MCF 10A (cell line): Measurements from ENCODE around the gene CRB2. TPM values are rescaled to one million over a fixed set of nuclear protein-coding genes. Genes with fewer than 3 reads are reported as not detected.

Experiments used
- BruUV-seq: library from RNA; stranded (reverse); fragments of 400-500 nt; replicated peaks from 2 replicates; lab custom pipeline; 2021; lab: Mats Ljungman, UMichigan
- CTCF ChIA-PET: fragments of 300-600 bp; sonication (Branson Sonifier 250); formaldehyde crosslinking; extraction: SDS; loops from one replicate; lab custom pipeline; 2021; ENCODE audit warnings: antibody characterized with exemption, inconsistent platforms; lab: Yijun Ruan, JAX
- POLR2A ChIA-PET: fragments of 300-600, 350-650 bp; sonication (Branson Sonifier 250); formaldehyde crosslinking; extraction: SDS; loops from one replicate; lab custom pipeline; 2020; ENCODE audit warnings: antibody characterized with exemption, inconsistent platforms; lab: Yijun Ruan, JAX
- DNase-seq: peaks from one replicate; pipeline ENCODE4 v3.0.0-alpha.2; 2018; ENCODE audit not compliant: unreplicated experiment
- H3K27ac Mint-ChIP-seq: one replicate; pipeline ENCODE4 v1.8.0; 2022; ENCODE audit warnings: mild to moderate bottlenecking, low read depth, mixed read lengths; ENCODE audit not compliant: unreplicated experiment
- H3K27me3 Mint-ChIP-seq: one replicate; pipeline ENCODE4 v1.8.0; 2022; ENCODE audit warnings: mixed read lengths; ENCODE audit not compliant: insufficient read depth, unreplicated experiment
- H3K36me3 Mint-ChIP-seq: one replicate; pipeline ENCODE4 v1.8.0; 2022; ENCODE audit warnings: mild to moderate bottlenecking, moderate library complexity, mixed read lengths; ENCODE audit not compliant: insufficient read depth, unreplicated experiment
- H3K4me1 Mint-ChIP-seq: one replicate; pipeline ENCODE4 v1.8.0; 2022; ENCODE audit warnings: mixed read lengths; ENCODE audit not compliant: insufficient read depth, unreplicated experiment
- H3K4me3 Mint-ChIP-seq: one replicate; pipeline ENCODE4 v1.8.0; 2022; ENCODE audit warnings: mild to moderate bottlenecking, moderate library complexity, mixed read lengths; ENCODE audit not compliant: unreplicated experiment
- H3K9me3 Mint-ChIP-seq: one replicate; pipeline ENCODE4 v1.8.0; 2022; ENCODE audit warnings: mixed read lengths; ENCODE audit not compliant: unreplicated experiment
- intact Hi-C: fragments of 100-400 bp; cut with micrococcal nuclease; formaldehyde crosslinking; loops from 2 replicates; pipeline ENCODE4 v1.14.1; 2022
- total RNA-seq: library from RNA; stranded (reverse); gene quantifications from 2 replicates; pipeline ENCODE4 v1.2.3, GENCODE V29; 2022
- TF ChIP-seq, protein P1 (sequence below): fragments of 200-600 bp; IDR thresholded peaks from one replicate; pipeline ENCODE4 v1.8.0; 2022; ENCODE audit warnings: antibody characterized with exemption, mild to moderate bottlenecking; ENCODE audit not compliant: unreplicated experiment

CRB2 gene
- total RNA-seq, 1 experiment from 2014 or later: not detected

DNA sequence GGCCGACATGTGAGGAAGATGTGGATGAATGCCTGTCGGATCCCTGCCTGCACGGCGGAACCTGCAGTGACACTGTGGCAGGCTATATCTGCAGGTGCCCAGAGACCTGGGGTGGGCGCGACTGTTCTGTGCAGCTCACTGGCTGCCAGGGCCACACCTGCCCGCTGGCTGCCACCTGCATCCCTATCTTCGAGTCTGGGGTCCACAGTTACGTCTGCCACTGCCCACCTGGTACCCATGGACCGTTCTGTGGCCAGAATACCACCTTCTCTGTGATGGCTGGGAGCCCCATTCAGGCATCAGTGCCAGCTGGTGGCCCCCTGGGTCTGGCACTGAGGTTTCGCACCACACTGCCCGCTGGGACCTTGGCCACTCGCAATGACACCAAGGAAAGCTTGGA is 14.1 kb downstream of the CRB2 start:
- no peaks in the 10 kb centered on the region for H3K9me3 Mint-ChIP-seq
- BruUV-seq: no TSS peak
- POLR2A ChIA-PET: no interaction called here
- H3K27me3 Mint-ChIP-seq: peaks cover 24% of the 10 kb centered on the region
- no peaks in the 10 kb centered on the region for H3K4me1 Mint-ChIP-seq
- DNase-seq: no peak
- CTCF ChIA-PET: no interaction called here
- TF ChIP-seq, protein P1, sequence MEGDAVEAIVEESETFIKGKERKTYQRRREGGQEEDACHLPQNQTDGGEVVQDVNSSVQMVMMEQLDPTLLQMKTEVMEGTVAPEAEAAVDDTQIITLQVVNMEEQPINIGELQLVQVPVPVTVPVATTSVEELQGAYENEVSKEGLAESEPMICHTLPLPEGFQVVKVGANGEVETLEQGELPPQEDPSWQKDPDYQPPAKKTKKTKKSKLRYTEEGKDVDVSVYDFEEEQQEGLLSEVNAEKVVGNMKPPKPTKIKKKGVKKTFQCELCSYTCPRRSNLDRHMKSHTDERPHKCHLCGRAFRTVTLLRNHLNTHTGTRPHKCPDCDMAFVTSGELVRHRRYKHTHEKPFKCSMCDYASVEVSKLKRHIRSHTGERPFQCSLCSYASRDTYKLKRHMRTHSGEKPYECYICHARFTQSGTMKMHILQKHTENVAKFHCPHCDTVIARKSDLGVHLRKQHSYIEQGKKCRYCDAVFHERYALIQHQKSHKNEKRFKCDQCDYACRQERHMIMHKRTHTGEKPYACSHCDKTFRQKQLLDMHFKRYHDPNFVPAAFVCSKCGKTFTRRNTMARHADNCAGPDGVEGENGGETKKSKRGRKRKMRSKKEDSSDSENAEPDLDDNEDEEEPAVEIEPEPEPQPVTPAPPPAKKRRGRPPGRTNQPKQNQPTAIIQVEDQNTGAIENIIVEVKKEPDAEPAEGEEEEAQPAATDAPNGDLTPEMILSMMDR: no peak
- no peak overlapping the region for H3K4me3 Mint-ChIP-seq
- H3K27ac Mint-ChIP-seq: no peak overlapping the region
- intact Hi-C loops: no loop called here
- H3K36me3 Mint-ChIP-seq: peaks cover 8% of the 10 kb centered on the region

DNA sequence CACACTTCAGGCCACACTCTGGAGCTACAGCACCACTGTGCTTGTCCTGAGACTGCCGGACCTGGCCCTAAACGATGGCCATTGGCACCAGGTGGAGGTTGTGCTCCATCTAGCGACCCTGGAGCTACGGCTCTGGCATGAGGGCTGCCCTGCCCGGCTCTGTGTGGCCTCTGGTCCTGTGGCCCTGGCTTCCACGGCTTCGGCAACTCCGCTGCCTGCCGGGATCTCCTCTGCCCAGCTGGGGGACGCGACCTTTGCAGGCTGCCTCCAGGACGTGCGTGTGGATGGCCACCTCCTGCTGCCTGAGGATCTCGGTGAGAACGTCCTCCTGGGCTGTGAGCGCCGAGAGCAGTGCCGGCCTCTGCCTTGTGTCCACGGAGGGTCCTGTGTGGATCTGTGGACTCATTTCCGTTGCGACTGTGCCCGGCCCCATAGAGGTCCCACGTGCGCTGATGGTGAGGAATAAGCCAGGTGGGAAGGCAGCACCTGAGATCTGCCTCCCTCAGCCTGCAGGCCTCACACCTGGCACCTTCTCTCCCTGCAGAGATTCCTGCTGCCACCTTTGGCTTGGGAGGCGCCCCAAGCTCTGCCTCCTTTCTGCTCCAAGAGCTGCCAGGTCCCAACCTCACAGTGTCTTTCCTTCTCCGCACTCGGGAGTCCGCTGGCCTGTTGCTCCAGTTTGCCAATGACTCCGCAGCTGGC is 14.7 kb downstream of the CRB2 start:
- no peak for DNase-seq
- Mint-ChIP-seq H3K27ac (no peak overlapping the region), H3K9me3 (no peaks in the 10 kb centered on the region), H3K36me3 (peaks cover 8% of the 10 kb centered on the region), H3K27me3 (peaks cover 27% of the 10 kb centered on the region), H3K4me1 (no peaks in the 10 kb centered on the region), H3K4me3 (no peak overlapping the region)
- TF ChIP-seq, protein P1: no peak
- POLR2A ChIA-PET: no interaction called here
- intact Hi-C loops: no loop called here
- CTCF ChIA-PET: interaction anchor here (0.6 kb wide), 1 partner anchor 144 kb away, joined by 4 read pairs; no protein-coding TSS in a partner anchor
- BruUV-seq: no TSS peak

DNA sequence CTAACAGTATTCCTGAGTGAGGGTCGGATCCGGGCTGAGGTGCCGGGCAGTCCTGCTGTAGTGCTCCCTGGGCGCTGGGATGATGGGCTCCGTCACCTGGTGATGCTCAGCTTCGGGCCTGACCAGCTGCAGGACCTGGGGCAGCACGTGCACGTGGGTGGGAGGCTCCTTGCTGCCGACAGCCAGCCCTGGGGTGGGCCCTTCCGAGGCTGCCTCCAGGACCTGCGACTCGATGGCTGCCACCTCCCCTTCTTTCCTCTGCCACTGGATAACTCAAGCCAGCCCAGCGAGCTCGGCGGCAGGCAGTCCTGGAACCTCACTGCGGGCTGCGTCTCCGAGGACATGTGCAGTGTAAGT is 15.2 kb downstream of the CRB2 start:
- no peak overlapping the region for H3K4me3 Mint-ChIP-seq
- ChIA-PET POLR2A (no interaction called here), CTCF (interaction anchor here (0.6 kb wide), 1 partner anchor 145 kb away, joined by 4 read pairs; no protein-coding TSS in a partner anchor)
- H3K9me3 Mint-ChIP-seq: no peaks in the 10 kb centered on the region
- TF ChIP-seq, protein P1: no peak
- intact Hi-C loops: no loop called here
- DNase-seq: no peak
- no peak overlapping the region for H3K27ac Mint-ChIP-seq
- H3K36me3 Mint-ChIP-seq: peaks cover 8% of the 10 kb centered on the region
- H3K4me1 Mint-ChIP-seq: no peaks in the 10 kb centered on the region
- no TSS peak for BruUV-seq
- H3K27me3 Mint-ChIP-seq: peaks cover 27% of the 10 kb centered on the region

DNA sequence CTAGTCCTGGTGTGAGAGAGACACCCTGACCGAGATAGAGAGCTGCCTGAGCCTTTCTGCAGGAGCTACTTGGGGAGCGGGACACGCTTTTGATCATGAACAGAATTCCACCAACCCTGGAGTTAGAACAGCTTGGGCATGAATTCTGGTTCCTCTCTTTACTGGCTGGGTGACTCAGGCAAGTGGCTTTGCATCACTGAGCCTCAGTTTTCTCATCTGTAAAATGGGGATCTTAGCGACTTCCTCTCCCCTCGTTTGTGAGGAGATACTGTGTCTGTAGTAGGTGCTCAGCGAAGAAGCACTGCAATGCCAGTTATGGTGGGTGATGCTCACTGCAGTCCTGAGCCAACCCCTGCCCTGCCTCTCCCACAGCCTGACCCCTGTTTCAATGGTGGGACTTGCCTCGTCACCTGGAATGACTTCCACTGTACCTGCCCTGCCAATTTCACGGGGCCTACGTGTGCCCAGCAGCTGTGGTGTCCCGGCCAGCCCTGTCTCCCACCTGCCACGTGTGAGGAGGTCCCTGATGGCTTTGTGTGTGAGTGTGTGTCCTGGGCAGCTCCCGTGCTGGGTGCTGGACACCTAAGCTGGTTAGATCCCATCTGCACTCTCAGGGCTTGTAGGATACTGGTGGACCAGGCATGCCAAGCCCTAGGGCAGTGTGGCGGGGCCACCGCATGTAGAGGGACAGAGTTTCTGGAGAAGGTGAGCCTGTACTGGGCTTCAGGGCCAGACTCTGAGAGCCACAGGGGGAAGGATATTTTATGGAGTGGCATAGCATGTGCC is 16.0 kb downstream of the CRB2 start:
- Mint-ChIP-seq H3K36me3 (peaks cover 8% of the 10 kb centered on the region), H3K9me3 (no peaks in the 10 kb centered on the region), H3K4me1 (no peaks in the 10 kb centered on the region), H3K27me3 (peaks cover 27% of the 10 kb centered on the region), H3K27ac (no peak overlapping the region), H3K4me3 (no peak overlapping the region)
- intact Hi-C loops: no loop called here
- ChIA-PET CTCF (interaction anchor here (0.7 kb wide), 1 partner anchor 34 kb away, joined by 3 read pairs; no protein-coding TSS in a partner anchor), POLR2A (no interaction called here)
- DNase-seq: no peak
- BruUV-seq: no TSS peak
- TF ChIP-seq, protein P1: no peak
